Right atrium auricular region (tissue), 2 donors: Measurements from ENCODE around the gene BOLA1. TPM values are rescaled to one million over a fixed set of nuclear protein-coding genes. Genes with fewer than 3 reads are reported as not detected.

Source experiments
- DNase-seq: peaks from one replicate; pipeline ENCODE4 v3.0.0-alpha.2; 2019; ENCODE audit warnings: low spot score
- H3K27ac ChIP-seq, 2 donors: fragments of 200-600 bp; sonication (generic); 1 replicate in 1 of 2; 2 replicates in 1 of 2; pipeline ENCODE4 v1.5.1; 2016 to 2019
- H3K27me3 ChIP-seq, 2 donors: fragments of 200-600 bp; sonication (generic); one replicate each; pipeline versions ENCODE4 v1.5.1 to v1.6.0; 2017 to 2019
- H3K36me3 ChIP-seq: fragments of 200-600 bp; sonication (generic); one replicate; pipeline ENCODE4 v1.5.1; 2016
- H3K4me1 ChIP-seq, 2 donors: fragments of 200-600 bp; sonication (generic); one replicate each; pipeline versions ENCODE4 v1.5.1 to v1.6.0; 2017 to 2019
- H3K4me3 ChIP-seq, 2 donors: fragments of 200-600 bp; sonication (generic); 1 replicate in 1 of 2; 2 replicates in 1 of 2; pipeline ENCODE4 v1.5.1; 2017 to 2019; ENCODE audit warnings: mild to moderate bottlenecking in 1 of 2, moderate library complexity in 1 of 2
- H3K9me3 ChIP-seq, 2 donors: fragments of 200-600 bp; sonication (generic); one replicate each; pipeline ENCODE4 v1.5.1; 2019
- total RNA-seq, 2 donors: library from RNA; depleted of rRNA; stranded (reverse); fragments of >200 nt; gene quantifications; one replicate each; pipeline ENCODE4 v1.1.0, GENCODE V29; 2016
- TF ChIP-seq, protein P1 (sequence below), 2 donors: fragments of 200-600 bp; sonication (generic); IDR thresholded peaks; one replicate each; pipeline ENCODE4 v1.5.1; 2019; ENCODE audit warnings: antibody characterized with exemption in 2 of 2

BOLA1 gene
- total RNA-seq, 2 donors from 2014 or later, result 26.3 to 28.0 TPM

DNA sequence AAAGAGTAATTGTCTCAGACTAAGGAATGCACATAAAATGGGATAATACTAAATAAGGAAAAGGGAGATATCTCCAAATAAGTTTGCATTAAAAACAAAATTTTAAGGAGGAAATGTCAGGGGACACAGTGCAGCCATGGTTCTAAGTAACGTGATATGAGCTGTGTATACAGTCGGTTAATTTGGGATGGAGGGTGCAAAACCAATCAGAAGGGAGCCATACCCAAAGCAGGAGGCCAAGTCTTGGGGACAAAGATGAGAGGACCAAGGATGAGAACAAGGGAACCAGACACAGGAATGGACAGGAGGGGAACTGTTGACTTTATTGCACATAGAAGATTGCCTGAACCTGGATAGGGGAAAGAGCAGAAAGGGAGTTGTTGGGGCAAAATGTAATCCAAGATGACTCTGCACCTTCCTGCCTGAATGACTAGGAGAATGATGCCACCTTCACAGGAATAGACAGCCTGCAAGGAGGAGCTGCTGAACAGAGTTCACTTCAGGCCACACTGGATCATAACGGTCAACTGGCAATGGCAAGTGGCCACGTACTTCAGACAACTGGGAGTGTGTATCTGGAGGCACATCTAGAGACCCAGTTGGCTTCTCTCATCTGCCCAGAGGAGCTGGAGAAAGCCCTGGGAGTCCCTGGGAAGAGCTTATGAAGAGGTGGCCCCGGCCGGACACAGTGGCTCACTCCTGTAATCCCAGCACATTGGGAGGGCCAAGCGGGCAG is 22.0 kb upstream of the BOLA1 start:
- no peaks in the 10 kb centered on the region for H3K27me3 ChIP-seq
- DNase-seq, result no peak
- no peaks in the 10 kb centered on the region for H3K9me3 ChIP-seq
- TF ChIP-seq, protein P1, sequence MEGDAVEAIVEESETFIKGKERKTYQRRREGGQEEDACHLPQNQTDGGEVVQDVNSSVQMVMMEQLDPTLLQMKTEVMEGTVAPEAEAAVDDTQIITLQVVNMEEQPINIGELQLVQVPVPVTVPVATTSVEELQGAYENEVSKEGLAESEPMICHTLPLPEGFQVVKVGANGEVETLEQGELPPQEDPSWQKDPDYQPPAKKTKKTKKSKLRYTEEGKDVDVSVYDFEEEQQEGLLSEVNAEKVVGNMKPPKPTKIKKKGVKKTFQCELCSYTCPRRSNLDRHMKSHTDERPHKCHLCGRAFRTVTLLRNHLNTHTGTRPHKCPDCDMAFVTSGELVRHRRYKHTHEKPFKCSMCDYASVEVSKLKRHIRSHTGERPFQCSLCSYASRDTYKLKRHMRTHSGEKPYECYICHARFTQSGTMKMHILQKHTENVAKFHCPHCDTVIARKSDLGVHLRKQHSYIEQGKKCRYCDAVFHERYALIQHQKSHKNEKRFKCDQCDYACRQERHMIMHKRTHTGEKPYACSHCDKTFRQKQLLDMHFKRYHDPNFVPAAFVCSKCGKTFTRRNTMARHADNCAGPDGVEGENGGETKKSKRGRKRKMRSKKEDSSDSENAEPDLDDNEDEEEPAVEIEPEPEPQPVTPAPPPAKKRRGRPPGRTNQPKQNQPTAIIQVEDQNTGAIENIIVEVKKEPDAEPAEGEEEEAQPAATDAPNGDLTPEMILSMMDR (IDR thresholded peaks at IDR 0.05), result no peak
- H3K36me3 ChIP-seq, result no peaks in the 10 kb centered on the region
- H3K4me3 ChIP-seq, result no peak overlapping the region
- no peaks in the 10 kb centered on the region for H3K4me1 ChIP-seq
- no peak overlapping the region for H3K27ac ChIP-seq

DNA sequence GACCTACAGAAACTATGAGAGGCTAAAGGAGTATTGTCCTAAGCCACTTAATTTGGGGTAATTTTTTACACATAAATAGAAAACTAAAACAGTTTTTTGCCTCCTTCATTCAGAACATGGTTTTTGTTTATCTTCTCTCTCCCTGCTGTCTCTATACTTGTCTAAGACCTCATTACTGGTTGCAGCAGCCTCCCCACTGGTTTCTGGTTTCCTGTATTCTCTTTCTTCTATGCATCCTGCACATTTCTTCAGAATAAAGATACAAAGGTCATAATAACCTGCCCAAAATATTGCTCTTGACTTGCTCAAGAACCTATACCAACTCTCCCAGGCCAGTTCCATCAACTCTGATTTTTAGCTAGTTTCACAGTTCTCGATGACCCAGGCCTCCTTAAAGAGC is 19.8 kb upstream of the BOLA1 start:
- Histone ChIP-seq H3K27ac (no peak overlapping the region), H3K27me3 (no peaks in the 10 kb centered on the region), H3K4me3 (no peak overlapping the region), H3K9me3 (no peaks in the 10 kb centered on the region), H3K4me1 (peaks cover 0 to 13% of the 10 kb centered on the region in 2 donors), H3K36me3 (no peaks in the 10 kb centered on the region)
- peak; percentile 21 for DNase-seq
- TF ChIP-seq, protein P1 (IDR thresholded peaks at IDR 0.05), result no peak

DNA sequence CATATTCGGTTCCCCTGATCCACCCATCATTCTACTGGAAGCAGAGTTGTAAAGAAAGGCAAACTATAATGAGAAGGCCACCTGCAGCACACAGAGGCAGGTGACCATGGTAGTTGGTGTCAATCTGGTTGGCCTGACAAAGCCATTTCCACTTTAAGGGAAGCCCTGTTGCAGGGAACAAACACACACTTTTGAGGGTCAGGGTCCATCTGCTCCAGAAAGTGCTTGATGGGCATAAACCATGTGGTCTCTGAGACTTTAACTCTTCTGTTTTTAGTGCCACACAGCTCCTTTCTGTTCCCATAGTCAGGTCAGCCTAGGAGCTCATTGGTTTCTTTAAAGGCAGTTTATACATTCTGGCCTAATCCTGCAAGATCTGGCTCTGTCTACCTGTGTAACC is 17.5 kb upstream of the BOLA1 start:
- Histone ChIP-seq H3K9me3 (no peaks in the 10 kb centered on the region), H3K27me3 (no peaks in the 10 kb centered on the region), H3K36me3 (no peaks in the 10 kb centered on the region), H3K4me1 (peaks cover 0 to 19% of the 10 kb centered on the region in 2 donors), H3K27ac (no peak overlapping the region), H3K4me3 (no peak overlapping the region)
- peak; percentile 55 for DNase-seq
- TF ChIP-seq, protein P1 (IDR thresholded peaks at IDR 0.05), result no peak

GRCh38 chr1:149883598-149884247 is 15.6 kb upstream of the BOLA1 start:
- TF ChIP-seq, protein P1 (IDR thresholded peaks at IDR 0.05), result no peak
- Histone ChIP-seq H3K27me3 (no peaks in the 10 kb centered on the region), H3K4me1 (peaks cover 0 to 19% of the 10 kb centered on the region in 2 donors), H3K9me3 (no peaks in the 10 kb centered on the region), H3K4me3 (no peak overlapping the region), H3K36me3 (no peaks in the 10 kb centered on the region), H3K27ac (peak overlapping the region in 1 of 2 donors; percentile 99)
- DNase-seq, result peak; percentile 50

GRCh38 chr1:149884433-149885338 is 14.7 kb upstream of the BOLA1 start:
- DNase-seq, result peak; percentile 58
- Histone ChIP-seq H3K27me3 (no peaks in the 10 kb centered on the region), H3K36me3 (no peaks in the 10 kb centered on the region), H3K27ac (peak overlapping the region; percentile 95 to 99), H3K9me3 (no peaks in the 10 kb centered on the region), H3K4me3 (peak overlapping the region; percentile 66 to 78), H3K4me1 (peaks cover 0 to 19% of the 10 kb centered on the region in 2 donors)
- TF ChIP-seq, protein P1 (IDR thresholded peaks at IDR 0.05), result no peak
